DMS 273 (cell line): ENCODE measurements around the gene IL36B.

ENCODE experiments used
- DNase-seq: peaks from one replicate; lab custom pipeline; 2025; ENCODE audit not compliant: unreplicated experiment; lab: John Stamatoyannopoulos, UW

IL36B gene

DNA sequence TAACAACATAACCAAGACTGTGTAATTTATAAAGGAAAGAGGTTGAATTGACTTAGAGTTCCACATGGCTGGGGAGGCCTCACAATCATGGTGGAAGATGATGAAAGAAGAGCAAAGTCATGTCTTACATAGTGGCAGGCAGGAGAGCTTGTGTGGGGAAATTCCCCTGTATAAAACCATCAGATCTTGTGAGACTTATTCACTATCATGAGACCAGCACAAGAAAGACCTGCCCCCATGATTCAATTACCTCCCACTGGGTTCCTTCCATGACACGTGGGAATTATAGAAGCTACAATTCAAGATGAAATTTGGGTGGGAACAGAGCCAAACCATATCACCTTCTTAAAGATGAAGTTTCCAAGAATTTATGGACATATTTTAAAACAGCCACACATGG lies 3.9 kb upstream of the IL36B start:
- no peak for DNase-seq

DNA sequence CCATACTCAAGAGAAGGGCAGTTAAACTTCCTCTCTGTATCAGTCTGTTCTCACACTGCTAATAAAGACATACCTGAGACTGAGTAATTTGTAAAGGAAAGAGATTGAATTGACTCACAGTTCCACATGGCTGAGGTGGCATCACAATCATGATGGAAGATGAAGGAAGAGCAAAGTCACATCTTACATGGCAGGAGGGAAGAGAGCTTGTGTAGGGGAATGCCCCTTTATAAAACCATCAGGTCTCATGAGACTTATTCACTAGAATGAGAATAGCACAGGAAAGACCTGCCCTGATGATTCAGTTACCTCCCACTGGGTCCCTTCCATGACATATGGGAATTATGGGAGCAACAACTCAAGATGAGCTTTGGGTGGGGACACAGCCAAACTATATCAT lies 1.4 kb upstream of the IL36B start:
- no peak for DNase-seq

DNA sequence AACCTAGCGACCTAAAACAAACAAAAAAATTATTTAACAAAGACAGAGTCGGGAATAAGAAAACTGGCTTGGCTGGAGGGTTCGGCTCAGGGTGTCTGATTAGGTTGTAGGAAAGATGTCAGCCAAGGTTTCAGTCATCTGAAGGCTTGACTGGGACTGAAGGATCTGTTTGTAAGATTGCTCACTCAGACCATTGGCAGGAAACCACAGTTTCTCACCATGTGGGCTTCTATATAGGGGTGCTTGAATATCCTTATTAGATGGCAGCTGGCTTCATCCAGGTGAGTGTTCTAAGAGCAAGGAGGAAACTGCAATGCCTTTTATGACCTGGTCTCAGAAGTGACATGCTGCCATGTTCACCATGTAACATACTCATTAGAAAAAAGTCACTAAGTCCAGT lies 999 bp upstream of the IL36B start:
- DNase-seq = no peak

DNA sequence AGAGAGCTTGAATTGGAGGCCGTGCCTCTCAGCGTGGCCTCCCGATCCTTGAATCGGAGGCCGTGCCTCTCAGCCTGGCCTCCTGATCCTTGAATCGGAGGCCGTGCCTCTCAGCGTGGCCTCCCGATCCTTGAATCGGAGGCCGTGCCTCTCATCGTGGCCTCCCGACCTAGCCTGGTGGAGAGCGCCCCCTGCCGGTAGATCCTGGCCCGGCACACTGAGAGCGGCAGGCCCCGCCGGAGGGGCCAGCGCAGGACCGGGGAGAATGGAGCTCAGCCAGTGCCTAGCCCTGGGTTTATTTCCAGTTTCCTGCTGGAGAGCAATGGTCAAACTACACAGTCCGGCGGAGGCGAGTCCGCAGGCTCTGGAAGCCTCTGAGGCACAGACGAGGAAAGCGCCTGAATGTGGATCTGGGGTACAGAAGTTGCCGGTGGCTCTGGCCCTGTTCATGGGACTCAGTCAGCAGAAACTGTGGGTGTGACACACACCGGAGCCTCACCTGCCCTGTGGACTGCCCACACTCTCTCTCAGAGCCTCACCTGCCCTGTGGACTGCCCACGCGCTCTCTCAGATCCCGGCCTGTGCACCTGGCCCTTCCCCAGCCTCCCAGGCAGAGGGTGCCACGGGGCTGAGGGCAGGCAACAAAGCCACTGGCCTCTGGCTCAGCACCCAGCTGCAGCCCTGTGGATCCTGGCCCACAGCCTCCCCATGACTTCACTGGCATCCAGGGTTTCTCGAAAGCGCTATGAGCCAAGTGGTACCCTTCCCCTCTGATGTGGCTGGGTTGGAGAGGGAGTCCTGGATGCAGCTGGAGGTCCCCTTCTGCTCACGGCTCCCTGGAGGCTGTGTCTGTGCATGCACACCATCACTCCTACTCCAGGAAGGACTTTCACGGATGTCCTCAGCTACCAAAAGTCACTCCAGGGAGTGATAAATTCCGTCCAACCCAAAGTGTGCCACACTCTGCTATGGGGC lies 1.5 kb downstream of the IL36B start:
- no peak for DNase-seq

DNA sequence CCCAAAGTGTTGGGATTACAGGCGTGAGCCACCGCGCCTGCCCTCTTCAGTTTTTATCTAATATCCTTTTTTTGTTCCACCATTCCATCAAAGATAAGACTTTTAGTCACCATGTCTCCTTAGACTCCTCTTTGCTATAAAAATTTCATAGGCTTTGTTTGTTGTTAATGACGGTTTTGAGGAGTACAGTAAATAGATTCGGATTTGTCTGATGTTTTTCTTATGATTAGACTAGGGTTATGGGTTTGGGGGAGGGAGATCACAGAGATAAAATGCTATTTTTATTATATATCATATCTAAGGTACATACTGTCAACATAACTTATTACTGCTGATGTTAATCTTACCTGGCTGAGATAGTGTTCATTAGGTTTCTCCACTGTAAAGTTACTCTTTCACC lies 6.2 kb downstream of the IL36B start:
- no peak for DNase-seq

DNA sequence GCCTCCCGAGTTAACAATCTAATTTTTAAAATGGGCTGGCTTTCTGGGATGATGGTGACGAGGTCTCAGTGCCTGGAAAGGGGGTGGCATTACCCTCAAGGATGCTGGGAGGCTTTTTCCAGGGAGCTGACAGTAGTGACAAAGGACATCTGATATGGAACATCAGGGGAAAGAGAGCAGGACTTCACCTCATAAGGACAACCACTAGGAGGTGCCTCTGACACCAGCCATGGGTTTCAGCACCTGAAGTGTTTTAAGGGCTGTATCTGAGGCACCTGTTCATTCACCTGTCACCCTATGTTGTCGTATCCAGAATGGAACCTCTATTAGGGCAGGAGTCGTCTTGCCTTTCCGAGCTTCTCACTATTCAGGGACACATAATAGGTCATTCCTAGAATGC lies 10.8 kb downstream of the IL36B start:
- no peak for DNase-seq

DNA sequence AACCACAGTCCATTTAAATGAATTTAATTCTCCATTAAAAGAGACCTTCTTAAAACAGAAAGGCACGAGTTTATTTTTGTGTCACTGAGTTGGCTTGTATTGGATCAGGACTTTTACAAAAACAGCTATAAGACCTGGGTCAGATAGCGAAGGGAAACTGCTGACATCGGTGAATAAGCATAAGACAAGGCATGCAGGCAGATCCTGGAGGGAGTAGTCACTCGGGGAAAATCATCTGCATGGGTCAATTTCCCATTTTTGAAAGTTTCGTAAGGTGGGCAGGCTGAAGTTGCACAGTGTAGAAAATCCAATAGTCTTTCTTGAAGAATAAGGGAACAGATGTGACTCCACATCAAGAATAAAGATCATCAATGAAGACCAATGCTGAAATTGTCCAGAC lies 12.9 kb downstream of the IL36B start:
- no peak for DNase-seq

DNA sequence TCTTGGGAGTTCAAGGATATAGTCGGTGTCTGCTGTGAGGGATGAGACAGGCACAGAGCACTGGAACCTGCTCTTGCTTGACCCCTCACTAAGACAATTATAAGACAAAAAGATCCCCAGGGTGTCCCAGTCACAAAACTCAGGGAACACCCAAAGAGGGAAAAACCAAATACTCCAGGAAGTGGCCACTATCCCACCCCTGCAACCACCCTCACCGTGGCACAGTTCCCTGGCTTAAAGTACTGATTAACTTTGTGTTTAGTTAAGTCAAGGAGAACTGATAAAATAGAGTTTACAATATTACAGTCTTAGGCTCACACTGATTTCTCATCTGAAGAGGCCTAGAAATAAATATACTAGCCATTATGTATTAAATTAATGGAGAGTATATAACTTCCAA lies 13.5 kb downstream of the IL36B start:
- DNase-seq = no peak

DNA sequence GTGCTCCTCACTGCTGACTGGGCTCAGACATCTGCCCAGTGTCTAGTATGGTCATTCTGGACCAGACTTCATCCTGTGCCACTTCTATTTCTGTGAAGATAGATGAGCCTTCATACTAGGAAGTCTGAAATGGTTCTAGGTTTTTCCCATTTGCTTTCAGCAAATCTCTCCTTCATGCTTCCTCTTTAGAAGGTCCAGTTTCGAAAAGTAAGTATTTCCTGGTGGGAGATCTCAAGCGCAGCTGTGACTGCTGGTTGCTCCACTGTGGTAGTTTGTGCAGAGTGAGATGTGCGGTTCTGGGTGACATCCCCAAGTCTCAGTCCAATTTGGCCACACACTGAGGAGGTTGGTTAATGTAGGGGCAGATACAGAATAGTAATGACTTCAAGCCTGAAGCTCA lies 14.4 kb downstream of the IL36B start:
- no peak for DNase-seq

DNA sequence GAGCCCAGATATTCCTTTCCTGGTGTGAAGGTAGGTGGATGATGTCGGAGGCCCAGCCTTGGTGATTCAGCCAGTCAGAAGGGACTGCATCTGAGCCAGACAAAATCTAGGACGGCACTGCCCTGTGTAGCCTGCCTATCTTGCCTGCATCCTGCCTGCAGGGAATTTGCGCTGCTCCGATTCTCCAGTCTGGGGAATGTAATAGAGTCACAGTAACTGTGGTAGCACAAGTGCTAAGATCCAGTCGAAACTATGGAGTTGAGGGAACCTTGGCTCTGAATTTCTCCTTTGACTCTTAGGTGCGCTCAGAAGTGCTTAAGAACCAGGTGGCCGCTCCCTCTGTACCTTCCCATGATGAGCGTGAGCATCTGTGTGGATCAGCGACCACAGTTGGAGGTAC lies 15.9 kb downstream of the IL36B start:
- DNase-seq = no peak

DNA sequence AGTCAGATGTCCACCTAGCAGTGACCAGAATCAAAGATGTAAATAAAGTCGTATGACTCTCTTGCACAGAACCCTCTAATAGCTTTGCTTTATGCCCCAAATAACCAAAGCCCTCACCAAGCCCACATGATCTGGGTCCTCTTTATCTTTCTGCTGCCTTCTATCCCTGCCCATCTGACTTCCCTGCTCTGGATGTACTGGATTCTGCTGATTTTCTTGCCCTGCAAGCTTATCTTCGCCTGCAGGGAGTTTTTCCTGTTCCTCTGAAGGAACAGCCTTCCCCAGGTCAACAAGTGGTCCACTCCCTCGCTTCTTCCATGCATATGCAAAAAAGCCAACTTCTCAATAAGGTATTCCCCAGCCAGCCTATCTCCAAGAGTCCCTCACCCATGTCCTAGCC lies 18.7 kb downstream of the IL36B start:
- no peak for DNase-seq

DNA sequence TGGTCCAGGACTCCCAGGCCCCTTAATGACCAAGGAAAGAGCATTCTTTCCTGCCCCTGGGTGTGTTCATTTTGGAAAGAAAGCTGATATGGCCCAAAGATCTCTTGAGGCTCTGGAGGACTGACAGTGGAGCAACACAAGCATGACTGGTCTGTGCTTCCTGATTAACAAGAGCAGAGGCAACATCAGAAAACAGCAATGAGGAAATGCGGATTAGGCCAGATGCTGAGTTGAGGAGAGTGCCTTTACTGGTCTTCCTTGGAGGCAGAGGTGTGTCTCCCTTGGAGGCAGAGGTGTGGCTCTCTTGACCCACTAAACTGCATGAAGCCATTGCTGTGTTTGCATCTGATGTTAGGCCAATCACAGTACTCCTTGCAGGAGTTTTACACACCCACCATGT lies 19.9 kb downstream of the IL36B start:
- DNase-seq = no peak

DNA sequence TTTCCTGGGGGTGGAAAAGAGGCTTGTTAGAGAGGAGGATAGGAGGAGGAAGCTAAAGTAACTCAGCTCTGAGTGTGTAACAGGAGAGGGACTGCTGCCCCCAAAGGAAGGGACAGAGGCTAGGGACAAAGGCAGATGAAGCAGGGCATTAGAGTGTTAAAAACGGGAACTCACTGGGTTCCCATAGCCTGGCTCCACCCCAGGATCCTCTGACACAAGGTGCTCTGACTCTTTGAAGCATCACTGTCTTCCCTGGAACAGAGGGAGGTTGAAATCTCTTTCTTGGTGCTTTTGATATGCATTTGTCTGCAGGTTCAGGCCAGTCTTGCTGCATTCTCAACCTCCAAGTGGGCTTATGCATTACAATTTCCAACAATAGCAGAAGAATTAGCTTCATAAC lies 24.6 kb downstream of the IL36B start:
- DNase-seq = no peak

DNA sequence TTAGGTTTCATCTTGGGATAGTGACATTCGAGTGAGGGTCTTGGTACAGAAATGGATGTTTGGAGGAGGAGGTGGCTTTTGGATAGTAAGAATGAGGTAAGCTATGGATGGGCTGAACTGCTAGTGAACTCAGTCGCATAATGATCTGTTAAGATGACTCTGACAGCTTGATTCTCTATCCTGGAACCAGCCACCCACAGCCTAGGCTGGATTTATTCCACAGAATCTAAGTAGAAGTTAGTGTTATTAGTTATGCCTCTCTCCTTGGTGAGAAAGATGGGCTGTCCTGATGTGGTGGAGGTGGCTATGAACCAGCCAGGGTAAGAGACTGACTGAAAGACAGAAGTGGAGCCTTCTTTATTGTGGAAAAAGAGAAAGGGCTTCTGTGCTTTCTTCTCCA lies 25.0 kb downstream of the IL36B start:
- DNase-seq = no peak

DNA sequence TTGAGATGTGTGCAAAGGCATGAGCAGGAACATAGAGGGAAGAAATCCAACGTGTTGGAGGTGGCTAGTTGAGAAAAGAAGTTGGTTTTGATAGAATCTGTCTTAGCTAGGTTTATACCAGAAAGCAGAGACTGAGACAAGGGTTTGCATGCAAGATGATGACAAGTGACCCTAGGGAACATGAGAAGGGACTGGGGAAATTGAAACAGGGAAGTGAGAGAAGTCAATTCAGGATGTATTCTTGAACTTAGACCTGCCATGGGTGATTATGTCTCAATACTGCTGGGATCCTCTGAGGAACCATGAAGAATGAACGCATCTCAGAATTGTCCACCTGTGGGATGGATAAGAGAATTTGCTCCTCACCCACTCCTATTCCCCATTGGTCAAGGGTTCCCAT lies 26.9 kb downstream of the IL36B start:
- DNase-seq = no peak

DNA sequence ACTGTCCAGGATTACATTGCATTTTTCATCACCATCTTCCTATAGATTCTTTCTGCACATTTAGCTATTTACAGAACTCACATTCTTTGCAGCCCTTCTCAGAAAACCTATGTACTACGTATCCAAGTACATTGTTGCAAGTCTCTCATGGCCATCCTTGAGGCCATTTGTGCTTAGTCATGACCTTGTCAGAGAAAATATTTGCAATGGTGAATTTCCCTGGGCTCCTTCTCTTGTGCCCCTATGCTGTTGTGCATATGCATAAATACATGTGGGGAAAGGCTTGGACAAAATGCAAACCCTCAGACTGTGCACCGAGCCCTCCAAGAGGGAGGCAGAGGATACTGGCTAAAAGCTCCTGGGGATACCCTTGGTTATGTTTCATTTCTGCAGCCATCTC lies 27.9 kb downstream of the IL36B start:
- DNase-seq = no peak

DNA sequence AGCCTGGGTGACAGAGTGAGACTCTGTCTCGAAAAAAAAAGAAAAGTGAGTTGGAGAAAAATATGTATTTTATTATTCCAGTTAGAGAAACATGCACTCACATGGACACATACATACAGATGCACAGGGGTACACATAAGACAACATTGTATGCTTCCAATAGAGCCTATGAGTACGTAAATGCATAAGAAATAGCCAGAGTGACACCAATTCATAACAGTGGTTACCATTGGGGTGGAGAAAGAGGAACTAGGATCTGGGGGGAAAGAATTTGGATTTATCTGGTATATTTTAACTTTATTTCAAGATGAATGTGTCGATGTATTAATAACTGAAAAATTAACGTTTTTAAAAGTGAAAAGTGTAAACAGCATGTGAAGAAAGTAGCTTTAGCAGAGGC lies 31.4 kb downstream of the IL36B start:
- DNase-seq = no peak

DNA sequence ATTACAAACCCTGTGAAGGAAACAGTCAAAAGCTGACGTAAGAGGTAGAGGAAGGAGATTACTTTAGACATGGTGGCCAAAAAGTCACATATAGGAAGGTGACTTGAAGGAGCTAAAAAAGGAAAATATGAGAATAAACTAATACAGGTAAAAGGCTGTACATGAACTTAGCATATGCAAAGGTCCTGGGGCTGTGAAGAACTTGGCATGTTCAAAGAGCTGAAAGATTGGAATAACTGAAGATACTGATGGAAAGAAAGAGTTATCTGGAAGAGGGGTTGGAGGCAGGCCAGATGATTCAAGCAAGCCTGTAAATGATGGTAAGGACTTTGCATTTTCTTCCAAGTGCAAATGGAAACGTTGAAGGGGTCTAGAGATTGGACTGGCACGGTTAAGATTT lies 34.2 kb downstream of the IL36B start:
- no peak for DNase-seq

DNA sequence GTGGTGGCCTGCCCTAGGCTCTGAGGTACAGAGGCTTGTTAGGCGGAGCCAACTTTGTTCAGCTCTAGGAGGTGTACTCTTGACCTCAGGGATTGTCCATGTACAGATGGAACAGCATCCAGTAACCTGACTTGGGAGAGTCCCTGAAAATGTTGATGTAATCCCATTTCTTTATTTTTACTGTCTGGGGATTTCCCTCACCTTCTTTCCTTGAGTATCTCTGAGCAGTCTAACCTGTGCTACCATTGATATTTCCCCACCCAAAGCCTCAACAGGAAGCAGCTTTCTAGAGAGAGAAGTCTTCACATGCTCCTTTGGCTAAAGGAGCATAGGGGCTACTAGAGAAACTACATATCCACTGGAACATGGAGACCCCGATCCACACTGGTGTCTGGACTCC lies 37.0 kb downstream of the IL36B start:
- no peak for DNase-seq

DNA sequence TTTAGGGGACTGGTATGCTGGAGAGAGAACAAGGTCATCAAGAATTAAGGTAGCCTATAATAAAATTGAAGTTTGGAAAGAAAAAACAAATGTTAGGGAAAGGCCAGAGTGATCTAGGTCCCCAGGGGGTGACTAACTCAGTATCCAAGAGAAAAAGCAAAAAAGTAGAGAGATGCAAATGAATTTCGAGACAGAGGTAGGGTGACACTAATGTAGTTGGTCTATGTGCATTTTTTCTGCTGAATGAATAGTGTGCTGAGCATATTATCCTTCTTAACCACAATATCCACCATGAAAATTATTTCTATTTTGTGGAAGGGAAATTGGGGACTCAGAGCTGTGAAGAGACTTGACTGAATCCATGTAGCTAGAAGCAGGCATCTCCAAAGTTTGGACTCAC lies 37.6 kb downstream of the IL36B start:
- DNase-seq = no peak

DNA sequence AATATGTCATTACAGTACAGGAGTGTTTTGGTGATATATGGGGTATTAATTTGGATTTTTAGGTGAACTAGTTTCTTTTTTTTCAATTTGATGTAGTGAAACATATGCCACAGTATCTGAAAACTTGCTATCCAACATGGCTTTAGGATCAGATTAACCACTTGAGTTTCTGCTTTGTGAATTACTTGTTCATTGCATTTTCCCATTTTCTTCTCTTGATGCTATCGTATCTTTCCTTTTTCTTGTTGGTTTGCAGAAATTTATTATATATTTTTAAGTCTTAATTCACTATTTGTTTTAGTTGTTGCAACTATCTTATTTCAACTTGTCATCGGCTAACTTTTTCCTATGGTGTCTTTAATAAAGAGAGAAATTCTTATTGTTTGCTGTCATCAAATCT lies 38.6 kb downstream of the IL36B start:
- DNase-seq = no peak

DNA sequence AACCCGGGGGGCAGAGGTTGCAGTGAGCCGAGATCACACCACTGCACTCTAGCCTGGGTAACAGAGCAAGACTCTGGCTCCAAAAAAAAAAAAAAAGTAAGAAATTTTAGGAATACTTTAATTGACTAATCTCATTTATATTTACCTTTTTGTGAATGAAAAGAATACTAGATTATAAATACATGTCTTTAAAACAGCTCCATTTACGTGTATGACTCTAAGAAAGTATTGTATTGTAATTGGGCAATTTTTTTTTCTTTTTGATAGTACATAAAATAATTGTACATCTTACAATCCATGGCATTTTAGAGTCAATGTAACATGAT lies 39.4 kb downstream of the IL36B start:
- DNase-seq = no peak
